Raji (cell line): ENCODE measurements around the gene YOD1.

Experiments used
- POLR2A ChIP-seq: IDR thresholded peaks from 2 replicates; pipeline ENCODE4 v1.6.1; 2011; ENCODE audit warnings: low read depth, low read length, control low read depth; ENCODE audit not compliant: insufficient read depth

The YOD1 gene

GRCh38 chr1:207051191-207051943 lies at the start of gene YOD1:
YOD1 (minus strand) TSS chr1:207051208; CDS start chr1:207051030, 178 bp downstream.
- no peak for TF ChIP-seq POLR2A

DNA sequence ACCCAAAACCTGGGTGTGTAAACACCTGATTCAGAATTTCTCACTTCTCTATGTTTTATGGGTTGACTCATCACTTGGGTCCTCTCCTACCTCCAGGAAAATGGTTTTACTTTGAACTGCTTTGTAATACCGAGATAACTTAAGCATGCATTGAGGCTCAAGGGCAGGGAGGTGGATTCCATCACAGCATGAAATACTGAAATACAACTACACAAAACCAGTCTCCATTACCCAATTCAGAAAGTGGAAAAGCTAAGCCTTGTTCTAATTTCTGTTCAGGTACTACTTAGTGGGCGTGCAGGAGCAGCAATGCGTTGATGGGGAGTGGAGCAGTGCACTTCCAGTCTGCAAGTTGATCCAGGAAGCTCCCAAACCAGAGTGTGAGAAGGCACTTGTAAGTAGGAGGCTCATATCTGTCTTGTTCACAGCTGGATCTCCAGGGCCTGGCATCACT lies 46.9 kb upstream of the YOD1 start:
- no peak for TF ChIP-seq POLR2A

GRCh38 chr1:207093944-207094343 lies 42.9 kb upstream of the YOD1 start:
- TF ChIP-seq POLR2A: no peak

DNA sequence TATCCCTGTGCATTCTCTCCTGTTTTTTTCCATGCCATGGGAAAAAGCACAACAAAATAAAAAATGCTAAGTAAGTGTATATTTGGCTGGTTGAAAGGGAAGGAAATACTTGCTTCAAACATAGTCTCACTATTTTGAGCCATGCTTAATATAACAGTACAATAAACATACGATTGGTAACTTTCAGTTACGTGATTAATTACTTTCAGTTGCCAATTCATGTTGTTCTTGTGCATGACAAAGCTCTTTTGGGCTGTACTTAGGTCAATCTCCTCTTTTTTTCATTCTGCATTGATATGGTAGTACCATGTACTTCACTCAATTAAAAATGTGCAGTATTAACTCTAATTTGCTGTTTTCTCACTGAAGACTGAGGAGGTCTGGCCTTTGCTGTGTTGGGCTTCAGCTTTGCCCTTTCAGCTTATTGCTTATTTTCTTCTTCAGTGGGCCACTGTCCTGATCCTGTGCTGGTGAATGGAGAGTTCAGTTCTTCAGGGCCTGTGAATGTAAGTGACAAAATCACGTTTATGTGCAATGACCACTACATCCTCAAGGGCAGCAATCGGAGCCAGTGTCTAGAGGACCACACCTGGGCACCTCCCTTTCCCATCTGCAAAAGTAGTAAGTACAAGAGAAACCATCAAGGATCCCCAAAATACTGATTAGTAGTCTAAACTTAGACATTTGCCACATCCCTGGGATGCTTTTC lies 40.3 kb upstream of the YOD1 start:
- no peak for TF ChIP-seq POLR2A

DNA sequence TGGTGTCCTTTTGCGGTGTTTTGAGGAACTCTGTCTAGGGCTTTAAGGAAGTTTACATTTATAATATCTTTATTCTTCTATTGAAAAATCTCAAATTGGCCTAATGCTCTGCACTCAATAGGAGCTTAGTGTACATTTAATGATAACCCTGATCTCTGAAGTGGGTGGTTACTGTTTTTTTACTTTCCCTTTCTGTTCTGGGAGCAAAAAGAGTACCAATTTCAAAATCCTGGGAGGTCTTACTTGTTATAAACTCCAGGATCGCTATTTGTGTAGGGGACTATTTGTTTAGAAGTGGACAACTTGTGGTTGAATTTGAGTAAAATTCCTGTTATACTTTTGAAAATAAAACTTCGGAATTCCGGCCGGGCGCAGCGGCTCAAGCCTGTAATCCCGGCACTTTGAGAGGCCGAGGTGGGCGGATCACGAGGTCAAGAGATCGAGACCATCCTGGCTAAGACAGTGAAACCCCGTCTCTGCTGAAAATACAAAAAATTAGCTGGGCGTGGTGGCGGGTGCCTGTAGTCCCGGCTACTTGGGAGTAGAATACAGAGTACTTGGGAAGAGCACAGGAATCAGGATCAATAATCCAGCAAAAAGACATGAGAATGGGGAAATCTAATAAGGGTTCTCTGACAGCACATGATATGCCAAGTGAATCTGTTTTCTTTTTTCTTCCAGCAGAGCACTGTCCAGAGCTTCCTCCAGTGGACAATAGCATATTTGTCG lies 38.8 kb upstream of the YOD1 start:
- no peak for TF ChIP-seq POLR2A

DNA sequence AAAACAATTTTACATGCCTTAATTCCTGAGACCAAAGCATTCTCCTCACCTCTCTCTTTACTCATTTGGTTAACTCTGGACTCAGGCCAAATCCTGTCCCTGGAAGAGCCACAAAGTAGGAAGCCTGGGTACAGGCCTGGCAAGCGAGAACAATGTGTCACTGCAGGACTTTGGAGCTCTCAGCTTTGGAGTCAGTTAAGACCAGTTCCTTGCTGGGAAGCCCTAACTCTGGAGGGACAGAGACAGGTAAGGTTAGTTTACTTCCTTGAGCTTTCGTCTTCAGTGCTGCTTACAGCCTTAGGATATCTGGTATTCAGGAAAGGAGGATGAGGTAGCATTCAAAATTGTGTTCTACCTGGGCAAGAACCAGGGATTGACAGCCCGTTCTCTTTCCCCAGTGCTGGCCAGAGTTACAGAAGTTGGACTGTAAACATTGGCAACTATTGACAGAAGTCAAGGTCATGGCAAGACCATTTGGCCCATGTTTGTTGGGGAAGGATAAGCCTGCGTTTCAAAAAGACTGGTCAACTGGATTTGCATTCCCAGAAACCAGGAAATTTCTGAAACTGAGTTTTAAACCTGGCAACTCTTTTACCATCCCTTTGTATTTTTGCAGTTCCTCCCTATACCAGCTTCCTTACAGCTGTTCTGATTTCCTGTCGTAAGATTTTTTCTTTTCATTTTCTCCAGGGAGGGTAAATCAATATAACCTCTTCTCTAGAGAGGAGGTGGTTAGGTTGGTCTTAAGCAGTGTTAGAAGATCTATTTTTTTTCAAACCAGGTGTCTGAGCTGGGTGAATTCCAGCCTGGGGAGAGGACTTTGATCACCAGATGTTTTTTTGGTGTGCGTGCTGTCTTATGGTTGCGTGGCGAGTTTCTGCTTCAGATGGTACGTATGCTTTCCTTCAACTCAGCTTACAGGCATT lies 38.0 kb upstream of the YOD1 start, which contains the start of gene C4BPB:
C4BPB (plus strand) TSS at position 160 of the 926 bp plus-strand sequence; CDS start at position 832, 672 bp downstream.
- no peak for TF ChIP-seq POLR2A

DNA sequence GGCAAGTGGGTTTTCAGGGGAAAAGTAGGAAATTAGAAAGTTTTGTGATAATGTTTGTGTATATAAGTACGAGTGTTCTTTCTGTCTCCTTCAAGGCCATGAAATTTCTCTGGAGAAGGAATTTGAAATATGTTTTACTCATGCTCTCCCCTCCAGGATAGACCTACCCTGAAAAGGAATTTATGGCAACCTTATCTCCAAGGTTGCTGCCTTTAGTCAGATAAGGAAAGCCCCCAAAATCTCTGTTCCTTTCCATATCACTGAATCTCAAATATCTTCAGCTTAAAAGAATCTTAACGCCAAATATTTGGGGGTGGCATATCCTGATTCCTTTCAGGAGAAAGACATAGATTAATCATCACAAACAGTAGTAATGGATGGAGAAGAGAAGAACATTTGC lies 37.2 kb upstream of the YOD1 start:
- no peak for TF ChIP-seq POLR2A

DNA sequence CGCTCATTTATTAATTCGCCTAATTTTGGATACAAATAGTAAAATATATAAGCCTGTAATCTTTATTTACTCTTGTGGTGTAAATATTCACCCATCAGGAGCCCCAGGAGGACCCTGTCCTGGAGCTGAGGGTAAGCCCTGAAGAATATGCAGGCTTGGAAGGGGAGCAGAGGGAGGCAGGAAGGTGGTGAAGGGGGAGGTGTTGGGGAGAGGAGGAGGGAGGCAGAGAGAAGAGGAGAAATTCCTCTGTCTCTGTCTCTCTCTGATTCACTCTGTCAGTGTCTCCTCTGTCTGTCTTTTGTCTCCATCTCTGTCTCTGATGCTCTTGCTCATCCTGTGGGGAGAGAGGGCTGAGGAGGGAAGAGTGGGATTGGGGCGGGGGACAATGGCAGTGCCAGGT lies 34.9 kb upstream of the YOD1 start:
- no peak for TF ChIP-seq POLR2A

GRCh38 chr1:207084701-207085180 lies 33.7 kb upstream of the YOD1 start:
- no peak for TF ChIP-seq POLR2A

DNA sequence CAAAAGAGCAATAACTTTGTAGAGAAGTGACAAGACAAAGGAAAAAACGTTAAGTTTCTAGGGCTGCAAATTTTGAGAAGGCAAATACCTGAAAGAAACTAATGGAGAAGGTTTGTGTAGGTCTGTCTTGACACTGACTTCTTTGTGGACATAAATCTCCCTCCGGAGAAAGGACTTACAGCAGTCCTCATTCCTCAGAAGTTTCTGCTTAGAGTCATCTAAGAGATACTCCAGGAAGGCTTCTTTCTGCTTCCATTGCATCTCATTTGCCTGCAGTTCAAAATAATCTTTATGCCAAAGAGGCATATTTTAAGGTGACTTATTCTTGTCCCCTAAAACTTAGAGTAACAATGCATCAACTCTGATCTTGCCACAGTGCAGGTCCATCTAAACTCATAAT lies 33.2 kb upstream of the YOD1 start:
- TF ChIP-seq POLR2A: no peak

GRCh38 chr1:207081806-207082205 lies 30.8 kb upstream of the YOD1 start:
- TF ChIP-seq POLR2A: no peak

DNA sequence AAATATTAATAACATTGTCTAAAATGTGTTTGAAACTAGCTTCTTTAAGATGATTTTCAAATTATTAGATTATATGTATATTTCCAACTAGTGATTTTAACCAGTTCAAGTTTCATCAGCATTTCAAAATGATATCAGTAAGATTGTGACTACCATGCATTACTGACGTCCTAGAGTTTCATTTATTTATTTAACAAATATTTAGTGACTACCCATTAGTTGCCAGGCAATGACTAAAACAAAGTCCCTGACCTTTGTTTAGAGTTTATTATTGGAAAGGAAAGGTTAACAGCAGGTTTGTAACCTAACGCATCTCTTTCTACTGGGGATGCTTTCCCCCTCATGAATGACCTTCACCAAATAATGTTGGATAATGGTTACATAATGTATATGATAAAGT lies 30.1 kb upstream of the YOD1 start:
- no peak for TF ChIP-seq POLR2A

DNA sequence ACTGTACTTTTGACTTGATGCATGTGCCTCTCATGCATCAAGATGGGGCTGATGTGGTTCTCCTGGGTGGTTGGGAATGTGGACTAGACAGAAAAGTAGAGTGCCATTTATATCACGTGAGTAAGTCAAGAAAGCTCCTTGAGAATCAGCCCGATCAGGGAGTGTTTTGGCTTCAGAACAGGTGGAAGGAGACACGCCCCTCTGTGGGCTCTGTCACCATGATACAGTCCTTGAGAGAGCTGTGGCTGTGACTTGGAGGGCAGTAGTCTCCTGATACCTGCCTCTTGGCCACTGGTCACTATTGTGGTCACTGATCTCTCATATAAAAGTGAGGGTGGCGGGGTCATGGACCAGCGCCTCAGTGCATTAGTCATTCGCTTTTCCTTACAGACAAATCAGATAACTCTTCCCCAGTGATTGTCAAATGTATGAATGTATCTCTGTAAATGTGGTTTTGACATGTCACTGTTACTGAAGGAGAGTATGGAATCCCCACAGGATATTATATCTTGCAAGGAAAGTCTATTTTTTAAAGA lies 28.8 kb upstream of the YOD1 start:
- no peak for TF ChIP-seq POLR2A

DNA sequence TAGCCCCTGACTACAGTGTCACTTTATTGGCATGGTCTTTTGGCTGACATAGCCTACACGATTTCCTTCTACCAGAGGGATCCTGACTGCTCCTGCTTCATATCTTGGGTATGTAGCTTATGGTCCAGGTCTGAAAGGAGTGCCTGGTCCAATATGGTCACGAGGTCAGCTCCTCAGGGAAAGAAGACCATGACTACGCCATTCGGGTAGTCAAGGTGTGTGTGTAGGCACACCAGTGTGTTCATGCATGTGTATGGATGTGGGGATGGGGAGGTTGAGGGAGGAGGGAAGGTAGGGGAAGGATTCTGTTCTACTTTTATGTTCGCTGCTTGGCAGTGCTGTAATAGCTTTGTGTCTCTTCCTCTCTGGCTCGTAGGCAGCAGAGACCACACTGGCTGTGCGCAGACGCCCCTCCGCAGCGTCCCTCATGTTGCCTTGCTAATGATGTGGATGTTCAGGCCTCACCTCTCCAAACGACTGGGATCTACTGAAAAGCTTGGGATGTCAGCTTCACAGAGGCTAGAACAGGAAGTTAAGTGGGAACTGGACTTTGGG lies 27.6 kb upstream of the YOD1 start:
- no peak for TF ChIP-seq POLR2A
